HUES64 (cell line): Measurements from ENCODE around the gene OST4.

Experiments used
- H3K27ac ChIP-seq: 2 replicates; pipeline ENCODE4 v1.7.0; 2013; ENCODE audit warnings: low read depth, low read length, inconsistent platforms
- H3K27me3 ChIP-seq: 2 replicates; pipeline ENCODE4 v1.6.1; 2013; ENCODE audit warnings: mild to moderate bottlenecking, low read length; ENCODE audit not compliant: insufficient read depth
- H3K36me3 ChIP-seq: 2 replicates; pipeline ENCODE4 v1.6.1; 2013; ENCODE audit warnings: mild to moderate bottlenecking, low read length; ENCODE audit not compliant: insufficient read depth
- H3K4me1 ChIP-seq: 2 replicates; pipeline ENCODE4 v1.6.1; 2013; ENCODE audit warnings: mild to moderate bottlenecking, low read length, moderate library complexity; ENCODE audit not compliant: insufficient read depth
- H3K4me3 ChIP-seq: 2 replicates; pipeline ENCODE4 v1.5.1; 2013; ENCODE audit warnings: mild to moderate bottlenecking, low read length, moderate library complexity
- H3K9ac ChIP-seq: 2 replicates; pipeline ENCODE4 v1.6.1; 2013; ENCODE audit warnings: mild to moderate bottlenecking, low read depth, low read length
- H3K9me3 ChIP-seq: 2 replicates; pipeline ENCODE4 v1.6.1; 2013; ENCODE audit warnings: low read depth, low read length; ENCODE audit not compliant: insufficient read depth
- WGBS: fragments of 150-250, 120-280 bp; methylation state at CpG from one replicate; pipeline ENCODE4 v1.1.7; 2013; ENCODE audit warnings: missing lambda C conversion rate; 5-methylcytosine and 5-hydroxymethylcytosine counted together

The OST4 gene

DNA sequence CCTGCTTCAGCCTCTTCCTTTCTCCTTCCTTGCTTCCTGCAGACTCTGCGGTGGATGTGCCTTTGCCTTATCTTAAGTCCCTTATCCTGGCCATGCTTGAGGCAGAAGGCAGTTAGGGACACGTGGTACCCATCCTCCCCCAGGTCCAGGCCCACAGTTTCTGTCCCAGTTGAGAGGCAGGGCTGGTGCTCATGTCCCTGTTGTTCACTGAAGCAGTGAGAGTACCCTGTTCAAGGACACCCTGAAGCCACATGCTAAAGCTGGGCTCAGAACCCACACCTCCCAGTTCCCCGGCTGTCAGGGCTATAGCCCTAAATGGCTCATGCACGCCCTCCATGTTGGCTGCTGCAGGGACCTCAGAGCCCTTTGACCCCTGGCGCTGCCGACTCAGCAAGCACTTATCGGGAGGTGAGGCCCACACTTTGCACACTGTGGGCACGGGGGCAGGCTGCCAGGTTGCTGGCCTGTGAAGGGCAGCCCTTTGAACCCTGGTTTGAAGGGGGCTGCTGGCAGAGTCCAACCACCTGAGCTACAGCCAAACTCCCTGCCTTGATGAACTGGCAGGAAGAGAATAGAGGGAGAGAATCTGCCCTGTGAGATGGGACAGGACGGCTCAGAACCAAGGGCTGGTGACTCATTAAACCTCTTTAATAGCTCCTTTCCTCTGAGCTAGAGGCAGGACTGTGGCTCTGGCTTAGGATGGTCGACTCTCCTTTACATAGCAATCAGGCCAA, 21.4 kb upstream of the OST4 start:
- peaks cover 4% of the 10 kb centered on the region; the same call in 1 of the 2 replicates for H3K4me1 ChIP-seq
- no peaks in the 10 kb centered on the region for H3K36me3 ChIP-seq
- H3K4me3 ChIP-seq: no peak overlapping the region
- no peak overlapping the region for H3K27ac ChIP-seq
- WGBS: 82% methylated on average over 10 of the region's 10 CpGs
- peaks cover under 1% of the 10 kb centered on the region; the same call in 1 of the 2 replicates for H3K27me3 ChIP-seq
- H3K9ac ChIP-seq: no peak overlapping the region; the same call in 1 of the 2 replicates
- no peaks in the 10 kb centered on the region for H3K9me3 ChIP-seq

DNA sequence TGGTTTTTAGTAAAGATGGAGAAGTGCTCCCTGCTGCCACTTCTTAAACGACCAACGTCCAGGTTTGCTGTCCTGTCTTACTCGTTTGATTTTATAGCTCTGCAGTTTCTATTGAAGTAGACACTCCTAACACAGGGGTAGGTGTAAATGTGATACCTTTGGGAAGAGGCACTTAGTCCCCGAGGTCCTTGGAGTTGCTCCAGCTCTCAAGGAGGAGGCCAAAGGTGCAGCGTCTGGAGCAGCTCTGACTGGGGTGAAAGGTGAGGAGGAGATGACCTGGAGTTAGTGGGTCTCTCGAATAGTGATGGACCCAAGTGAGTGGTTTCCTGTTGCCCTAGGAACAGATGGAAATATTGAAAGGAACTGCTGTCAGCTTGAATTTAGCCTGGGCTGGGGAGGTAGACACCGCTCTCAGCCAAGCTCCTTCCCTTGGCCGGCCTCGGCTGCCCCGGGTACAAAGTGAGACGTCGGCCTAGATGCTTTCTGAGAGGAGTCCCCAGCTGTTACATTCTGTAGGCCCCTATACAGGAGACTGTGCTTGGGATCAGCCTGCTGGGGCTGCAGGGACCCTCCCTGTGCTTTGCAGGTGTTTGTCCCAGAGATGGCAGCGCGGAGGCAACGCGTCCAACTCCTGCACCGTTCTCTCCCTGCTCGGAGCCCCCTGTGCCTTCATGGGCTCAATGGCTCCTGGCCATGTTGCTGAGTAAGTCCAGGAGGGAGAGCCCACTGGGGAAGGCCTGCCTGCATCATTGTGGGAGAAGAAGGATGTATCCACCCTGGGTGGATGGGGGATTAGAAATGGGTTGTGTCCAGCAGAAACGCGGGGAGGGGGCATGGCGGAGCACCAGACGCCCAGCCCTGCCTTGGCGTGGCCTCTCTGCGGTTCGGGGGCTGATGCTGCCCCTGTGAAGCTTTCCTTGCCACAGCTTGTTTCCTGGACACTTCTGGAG, 20.6 kb upstream of the OST4 start:
- Histone ChIP-seq H3K27ac (no peak overlapping the region), H3K36me3 (no peaks in the 10 kb centered on the region), H3K27me3 (peaks cover 8% of the 10 kb centered on the region), H3K4me3 (no peak overlapping the region), H3K9me3 (no peaks in the 10 kb centered on the region), H3K9ac (no peak overlapping the region), H3K4me1 (peaks cover 8% of the 10 kb centered on the region; the same call in 1 of the 2 replicates)
- WGBS: 84% methylated on average over 25 of the region's 25 CpGs

DNA sequence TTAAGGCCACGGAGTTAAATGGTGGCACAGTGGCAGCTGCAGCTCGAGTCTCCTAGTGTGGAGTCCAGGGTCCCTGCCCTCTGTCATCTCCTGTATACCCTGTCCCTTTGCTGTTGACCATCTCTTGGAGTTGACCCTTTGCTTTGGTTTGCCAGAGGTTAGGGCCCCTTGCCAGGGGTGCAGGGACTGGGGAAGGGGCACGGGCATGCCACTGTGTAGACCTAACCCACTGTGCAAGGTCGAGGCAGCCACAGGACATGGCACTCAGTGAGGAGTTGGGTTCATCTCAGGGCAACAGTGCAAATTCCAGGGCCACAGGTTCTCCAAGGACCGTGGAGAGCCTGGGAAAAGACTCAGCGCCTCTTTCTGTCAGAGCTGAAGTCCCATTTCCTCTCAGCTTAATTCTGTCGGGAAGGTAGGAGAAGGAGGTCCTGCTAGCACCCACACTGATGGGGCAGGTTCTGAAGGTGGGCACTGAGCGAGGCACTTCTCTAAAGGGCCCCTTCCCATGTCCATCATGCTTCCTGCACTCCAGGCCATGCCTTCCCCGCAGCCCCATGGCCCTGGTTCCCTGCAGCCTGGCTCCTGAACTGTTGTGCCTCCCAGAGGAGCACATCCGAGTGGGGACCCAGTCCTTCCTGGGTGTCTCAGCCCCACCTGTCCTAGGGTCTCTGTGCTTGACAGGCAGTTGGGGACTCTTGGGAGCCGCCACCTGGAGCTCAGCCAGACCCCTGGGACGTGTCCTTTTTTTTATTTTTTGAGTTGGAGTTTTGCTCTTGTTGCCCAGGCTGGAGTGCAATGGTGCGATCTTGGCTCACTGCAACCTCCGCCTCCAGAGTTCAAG, 17.9 kb upstream of the OST4 start:
- Histone ChIP-seq H3K27ac (no peak overlapping the region), H3K9me3 (no peaks in the 10 kb centered on the region), H3K27me3 (peaks cover 24% of the 10 kb centered on the region), H3K36me3 (no peaks in the 10 kb centered on the region), H3K4me3 (no peak overlapping the region), H3K9ac (no peak overlapping the region), H3K4me1 (0 out of 2 replicates have a peak, but pooled peaks cover 5% of the 10 kb centered on the region)
- WGBS: 92% methylated on average over 14 of the region's 14 CpGs

DNA sequence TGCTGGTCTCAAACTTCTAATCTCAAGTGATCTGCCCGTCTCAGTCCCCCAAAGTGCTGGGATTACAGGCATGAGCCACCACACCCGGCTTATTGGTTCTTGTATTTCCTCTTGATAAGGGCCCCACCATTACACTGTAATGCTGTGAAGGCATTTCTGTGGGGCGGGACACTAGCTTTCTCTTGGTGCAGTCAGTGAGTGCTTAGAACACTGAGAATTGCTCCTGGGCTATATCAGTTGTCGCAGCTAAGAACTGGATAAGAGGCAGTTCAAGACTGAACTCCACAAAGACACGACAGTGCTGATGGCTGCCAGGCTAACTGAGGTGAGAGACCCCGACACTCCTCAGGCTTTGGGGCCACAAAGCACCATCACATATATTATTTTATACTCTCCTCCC, 17.2 kb upstream of the OST4 start:
- H3K4me3 ChIP-seq: no peak overlapping the region
- H3K27ac ChIP-seq: no peak overlapping the region
- no peak overlapping the region for H3K9ac ChIP-seq

DNA sequence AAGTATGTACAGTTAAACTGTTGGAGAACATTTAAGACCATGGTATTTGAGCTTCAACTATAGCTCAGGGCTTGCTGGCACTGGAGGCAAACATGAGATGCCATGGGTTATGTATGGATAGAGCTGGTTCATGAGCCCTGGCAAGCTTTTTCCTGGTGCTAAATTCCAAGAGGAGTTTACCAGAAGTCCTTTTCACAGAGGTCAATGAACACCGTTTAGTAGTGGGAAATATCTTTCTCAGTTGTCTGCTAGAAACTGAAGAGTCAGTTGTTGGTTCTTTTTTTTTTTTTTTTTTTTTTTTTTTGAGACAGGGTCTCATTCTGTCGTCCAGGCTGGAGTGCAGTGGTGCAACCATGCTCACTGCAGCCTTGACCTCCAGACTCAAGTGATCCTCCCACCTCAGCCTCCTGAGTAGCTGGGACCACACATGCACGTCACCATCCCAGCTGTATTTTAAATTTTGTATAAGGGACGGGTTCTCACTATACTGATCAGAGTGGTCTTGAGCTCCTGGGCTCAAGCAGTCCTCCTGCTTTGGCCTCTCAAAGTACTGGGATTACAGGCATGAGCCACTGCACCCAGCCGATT, 16.5 kb upstream of the OST4 start:
- WGBS: 92% methylated on average over 5 of the region's 5 CpGs
- H3K9ac ChIP-seq: no peak overlapping the region
- H3K4me1 ChIP-seq: 0 out of 2 replicates have a peak, but pooled peaks cover 5% of the 10 kb centered on the region
- no peak overlapping the region for H3K4me3 ChIP-seq
- no peaks in the 10 kb centered on the region for H3K36me3 ChIP-seq
- peaks cover 24% of the 10 kb centered on the region for H3K27me3 ChIP-seq
- no peaks in the 10 kb centered on the region for H3K9me3 ChIP-seq
- H3K27ac ChIP-seq: no peak overlapping the region

More for the DNA sequence above, 17.2 kb upstream of the OST4 start:
- Histone ChIP-seq H3K4me1 (0 out of 2 replicates have a peak, but pooled peaks cover 5% of the 10 kb centered on the region), H3K36me3 (no peaks in the 10 kb centered on the region), H3K27me3 (peaks cover 24% of the 10 kb centered on the region), H3K9me3 (no peaks in the 10 kb centered on the region)
- 90% methylated on average over 6 of the region's 6 CpGs for WGBS

DNA sequence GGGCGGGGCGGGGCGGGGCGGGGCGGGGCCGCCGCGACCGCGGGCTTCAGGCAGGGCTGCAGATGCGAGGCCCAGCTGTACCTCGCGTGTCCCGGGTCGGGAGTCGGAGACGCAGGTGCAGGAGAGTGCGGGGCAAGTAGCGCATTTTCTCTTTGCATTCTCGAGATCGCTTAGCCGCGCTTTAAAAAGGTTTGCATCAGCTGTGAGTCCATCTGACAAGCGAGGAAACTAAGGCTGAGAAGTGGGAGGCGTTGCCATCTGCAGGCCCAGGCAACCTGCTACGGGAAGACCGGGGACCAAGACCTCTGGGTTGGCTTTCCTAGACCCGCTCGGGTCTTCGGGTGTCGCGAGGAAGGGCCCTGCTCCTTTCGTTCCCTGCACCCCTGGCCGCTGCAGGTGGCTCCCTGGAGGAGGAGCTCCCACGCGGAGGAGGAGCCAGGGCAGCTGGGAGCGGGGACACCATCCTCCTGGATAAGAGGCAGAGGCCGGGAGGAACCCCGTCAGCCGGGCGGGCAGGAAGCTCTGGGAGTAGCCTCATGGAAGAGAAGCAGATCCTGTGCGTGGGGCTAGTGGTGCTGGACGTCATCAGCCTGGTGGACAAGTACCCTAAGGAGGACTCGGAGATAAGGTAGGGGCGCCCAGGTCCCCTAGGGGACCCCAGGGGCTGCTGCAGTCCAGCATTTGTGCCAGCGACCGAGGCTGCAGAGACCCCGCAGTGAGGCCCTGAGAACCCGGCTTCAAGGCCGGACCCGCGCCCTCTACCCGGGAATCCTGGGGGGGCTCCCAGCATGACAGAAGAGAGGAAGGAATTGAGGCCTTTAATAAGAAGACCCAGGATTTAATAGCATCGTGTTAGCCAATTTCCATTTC, 15.5 kb upstream of the OST4 start, which contains the start of gene KHK:
Gene KHK (plus strand): TSS at position 49 of the 870 bp plus-strand sequence. CDS start 488 bp downstream, at position 537.
- Histone ChIP-seq H3K9me3 (no peaks in the 10 kb centered on the region), H3K9ac (peak within 1 kb of the TSS; percentile 82), H3K4me3 (peak within 1 kb of the TSS; percentile 80), H3K4me1 (0 out of 2 replicates have a peak, but pooled peaks cover 5% of the 10 kb centered on the region), H3K27me3 (peaks cover 24% of the 10 kb centered on the region), H3K36me3 (no peaks in the 10 kb centered on the region), H3K27ac (peak within 1 kb of the TSS; percentile 52)
- 10% methylated on average over 54 of the region's 54 CpGs for WGBS

DNA sequence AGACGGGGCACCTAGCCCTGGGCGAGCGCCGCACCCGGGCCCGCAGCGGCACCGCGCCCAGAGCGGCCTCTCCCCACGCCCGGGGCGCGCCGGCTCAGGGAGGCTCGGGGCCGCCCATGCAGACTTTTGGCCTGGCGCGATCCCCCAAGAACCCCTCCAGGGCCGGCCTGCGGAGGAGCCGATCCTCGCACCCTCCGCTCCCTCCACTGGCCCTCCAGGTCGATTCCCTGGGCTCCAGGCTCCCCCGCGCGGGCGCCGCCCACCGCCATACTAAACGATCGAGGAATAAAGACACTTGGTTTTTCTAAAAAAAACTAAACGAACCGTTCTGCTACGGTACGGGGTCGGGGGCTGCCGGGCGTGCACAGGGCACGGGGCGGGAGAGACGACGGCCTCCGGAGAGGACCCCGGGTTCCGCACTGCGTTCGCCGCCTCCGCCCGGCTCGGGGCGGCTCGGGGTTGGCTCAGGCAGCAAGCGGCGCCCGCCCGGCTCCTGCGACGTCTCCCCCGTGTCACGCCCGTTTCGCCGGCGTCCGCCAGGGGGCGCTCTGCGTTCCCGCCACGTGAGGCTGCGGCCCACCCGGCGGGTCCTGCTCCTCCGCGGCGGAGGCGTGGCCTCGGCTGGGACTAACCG, 14.8 kb upstream of the OST4 start:
- Histone ChIP-seq H3K9me3 (no peaks in the 10 kb centered on the region), H3K4me1 (0 out of 2 replicates have a peak, but pooled peaks cover 5% of the 10 kb centered on the region), H3K36me3 (no peaks in the 10 kb centered on the region), H3K9ac (peak overlapping the region; percentile 82), H3K27me3 (peaks cover 24% of the 10 kb centered on the region), H3K4me3 (peak overlapping the region; percentile 80), H3K27ac (peak overlapping the region; percentile 52)
- under 1% methylated on average over 81 of the region's 81 CpGs for WGBS

DNA sequence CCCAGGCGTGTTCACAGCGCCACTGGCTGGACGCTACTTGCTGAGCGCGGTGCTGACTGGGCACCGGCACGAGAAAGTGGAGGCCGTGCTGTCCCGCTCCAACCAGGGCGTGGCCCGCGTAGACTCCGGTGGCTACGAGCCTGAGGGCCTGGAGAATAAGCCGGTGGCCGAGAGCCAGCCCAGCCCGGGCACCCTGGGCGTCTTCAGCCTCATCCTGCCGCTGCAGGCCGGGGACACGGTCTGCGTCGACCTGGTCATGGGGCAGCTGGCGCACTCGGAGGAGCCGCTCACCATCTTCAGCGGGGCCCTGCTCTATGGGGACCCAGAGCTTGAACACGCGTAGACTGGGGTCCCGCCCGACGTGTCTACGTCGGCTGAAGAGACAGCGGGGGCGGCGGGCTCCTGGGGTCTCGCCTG, 14.2 kb upstream of the OST4 start:
- Histone ChIP-seq H3K9ac (peak overlapping the region; percentile 82), H3K9me3 (no peaks in the 10 kb centered on the region), H3K4me3 (peak overlapping the region; percentile 73), H3K27me3 (peaks cover 24% of the 10 kb centered on the region), H3K36me3 (no peaks in the 10 kb centered on the region), H3K27ac (peak overlapping the region; percentile 52; the same call in 1 of the 2 replicates), H3K4me1 (0 out of 2 replicates have a peak, but pooled peaks cover 5% of the 10 kb centered on the region)
- 1% methylated on average over 38 of the region's 38 CpGs for WGBS

DNA sequence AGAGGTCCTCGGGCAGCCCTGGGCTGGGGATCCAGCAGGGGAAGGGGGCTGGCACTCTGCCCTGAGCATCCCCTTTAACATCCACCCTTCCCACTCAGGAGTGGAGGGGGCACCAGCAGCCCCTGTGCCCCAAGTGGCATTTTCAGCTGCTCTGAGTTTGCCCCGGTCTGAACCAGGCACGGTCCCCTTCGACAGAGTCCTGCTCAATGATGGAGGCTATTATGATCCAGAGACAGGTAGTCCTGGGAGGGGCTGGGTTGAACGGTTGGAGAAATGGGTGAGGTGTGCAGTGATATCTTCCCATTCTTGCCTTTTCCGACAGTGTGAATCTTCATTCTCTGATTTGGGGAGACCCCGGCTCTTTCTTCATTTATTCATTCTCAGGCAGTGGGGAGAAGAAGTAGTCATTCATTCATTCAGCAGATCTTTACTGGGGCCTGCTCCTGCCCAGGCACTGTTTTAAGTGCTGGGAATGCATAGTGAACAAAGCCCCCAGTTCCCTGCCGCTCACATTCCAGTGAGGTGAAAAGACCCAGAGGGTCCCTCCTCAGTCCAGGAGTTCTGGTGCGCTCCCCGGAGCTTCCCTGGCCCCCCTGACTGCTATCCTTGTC, 13.7 kb upstream of the OST4 start:
- 0 out of 2 replicates have a peak, but pooled peaks cover 5% of the 10 kb centered on the region for H3K4me1 ChIP-seq
- peaks cover 24% of the 10 kb centered on the region for H3K27me3 ChIP-seq
- no peaks in the 10 kb centered on the region for H3K36me3 ChIP-seq
- WGBS: 61% methylated on average over 10 of the region's 10 CpGs
- H3K4me3 ChIP-seq: peak overlapping the region; percentile 73
- H3K27ac ChIP-seq: no peak overlapping the region
- no peaks in the 10 kb centered on the region for H3K9me3 ChIP-seq
- H3K9ac ChIP-seq: peak overlapping the region; percentile 82
